GM23338 (cell line): ENCODE data around the gene SORL1. TPM values are rescaled to one million over a fixed set of nuclear protein-coding genes. Genes with fewer than 3 reads are reported as not detected.

Experiments used
- ATAC-seq: fragments of 200-7000 bp; cut with Tn5 transposase; 3 replicates; pipeline ENCODE4 v1.9.1; 2020
- DNase-seq: peaks from one replicate; pipeline ENCODE4 v3.0.0-alpha.2; 2015; ENCODE audit warnings: low spot score
- H2AFZ ChIP-seq: fragments of 200-600 bp; sonication (generic); 2 replicates; pipeline ENCODE4 v1.8.0; 2016; ENCODE audit warnings: antibody characterized with exemption, mild to moderate bottlenecking, moderate library complexity
- H3F3A ChIP-seq: fragments of 200-600 bp; sonication (generic); replicated peaks from 2 replicates; pipeline ENCODE4 v1.8.0; 2017; ENCODE audit warnings: antibody characterized with exemption, mixed run types, low read depth
- H3K27ac ChIP-seq: fragments of 200-600 bp; sonication (generic); 2 replicates; pipeline ENCODE4 v1.6.1; 2016; ENCODE audit warnings: low read depth
- H3K27me3 ChIP-seq: fragments of 200-600 bp; sonication (generic); 2 replicates; pipeline ENCODE4 v1.8.0; 2016; ENCODE audit warnings: mild to moderate bottlenecking, mixed run types, moderate library complexity; ENCODE audit not compliant: insufficient read depth
- H3K36me3 ChIP-seq: fragments of 200-600 bp; sonication (generic); 2 replicates; pipeline ENCODE4 v1.8.0; 2016; ENCODE audit warnings: mild to moderate bottlenecking; ENCODE audit not compliant: insufficient read depth
- H3K4me1 ChIP-seq: fragments of 200-600 bp; sonication (generic); 2 replicates; pipeline ENCODE4 v1.8.0; 2016; ENCODE audit warnings: mild to moderate bottlenecking, moderate library complexity; ENCODE audit not compliant: insufficient read depth
- H3K4me2 ChIP-seq: fragments of 200-600 bp; sonication (generic); 2 replicates; pipeline ENCODE4 v1.7.1; 2017; ENCODE audit warnings: mixed run types
- H3K4me3 ChIP-seq: fragments of 200-600 bp; sonication (generic); 2 replicates; pipeline ENCODE4 v1.6.1; 2016; ENCODE audit warnings: mixed run types
- H3K79me2 ChIP-seq: fragments of 200-600 bp; sonication (generic); replicated peaks from 2 replicates; pipeline ENCODE4 v1.8.0; 2017; ENCODE audit warnings: mild to moderate bottlenecking; ENCODE audit not compliant: insufficient read depth
- H3K9me2 ChIP-seq: fragments of 200-600 bp; sonication (generic); 2 replicates; pipeline ENCODE4 v1.8.0; 2017; ENCODE audit not compliant: insufficient read depth
- H4K20me1 ChIP-seq: fragments of 200-600 bp; sonication (generic); replicated peaks from 2 replicates; pipeline ENCODE4 v1.8.0; 2017; ENCODE audit warnings: mild to moderate bottlenecking; ENCODE audit not compliant: insufficient read depth
- H3K27ac Mint-ChIP-seq: 2 replicates; pipeline ENCODE4 v1.8.0; 2020; ENCODE audit warnings: inconsistent platforms, mild to moderate bottlenecking, moderate library complexity, mixed read lengths
- H3K27me3 Mint-ChIP-seq: 3 replicates; pipeline ENCODE4 v1.8.0; 2022; ENCODE audit warnings: low read depth, mild to moderate bottlenecking, moderate library complexity, mixed read lengths, inconsistent platforms; ENCODE audit not compliant: insufficient read depth, poor library complexity
- H3K36me3 Mint-ChIP-seq: 3 replicates; pipeline ENCODE4 v1.8.0; 2021; ENCODE audit warnings: low read depth, mild to moderate bottlenecking, inconsistent platforms, moderate library complexity, mixed read lengths
- H3K4me1 Mint-ChIP-seq: 3 replicates; pipeline ENCODE4 v1.8.0; 2020; ENCODE audit warnings: mild to moderate bottlenecking, inconsistent platforms, mixed read lengths
- H3K4me3 Mint-ChIP-seq: 3 replicates; pipeline ENCODE4 v1.8.0; 2021; ENCODE audit warnings: moderate library complexity, mild to moderate bottlenecking, inconsistent platforms, mixed read lengths
- H3K9me3 Mint-ChIP-seq: 3 replicates; pipeline ENCODE4 v1.8.0; 2020; ENCODE audit warnings: moderate library complexity, mild to moderate bottlenecking, inconsistent platforms, mixed read lengths
- EZH2 ChIP-seq: fragments of 200-600 bp; sonication (generic); IDR thresholded peaks from one replicate; pipeline ENCODE4 v1.8.0; 2017; ENCODE audit warnings: antibody characterized with exemption, mild to moderate bottlenecking, low read depth; ENCODE audit not compliant: unreplicated experiment
- JUNB ChIP-seq: IDR thresholded peaks from one replicate; pipeline ENCODE4 v1.6.1; 2016; ENCODE audit warnings: antibody characterized with exemption; ENCODE audit not compliant: unreplicated experiment
- POLR2AphosphoS5 ChIP-seq: IDR thresholded peaks from 2 replicates; pipeline ENCODE4 v1.6.1; 2016; ENCODE audit warnings: antibody characterized with exemption, low read depth
- STAT1 ChIP-seq: IDR thresholded peaks from one replicate; pipeline ENCODE4 v1.6.1; 2016; ENCODE audit warnings: antibody characterized with exemption; ENCODE audit not compliant: unreplicated experiment
- ZNF114 ChIP-seq: fragments of 250-450 bp; sonication (Bioruptor Pico); IDR thresholded peaks from 2 replicates; pipeline ENCODE4 v1.5.0; 2020; ENCODE audit warnings: mild to moderate bottlenecking, moderate library complexity
- polyA plus RNA-seq: library from polyadenylated mRNA; unstranded; fragments of >200 nt; fragmentation: Nextera tagmentation; extraction: Ambion mirVana; gene quantifications from 2 replicates; pipeline ENCODE4 v1.2.1, GENCODE V29; 2016
- total RNA-seq: library from RNA; depleted of rRNA; stranded (reverse); fragments of >200 nt; shearing (Covaris generic); gene quantifications from 2 replicates; pipeline ENCODE4 v1.2.3, GENCODE V29; 2014
- TF ChIP-seq, protein P1 (sequence below), 2 experiments: fragments of 200-600 bp in 1 of 2; sonication (generic) in 1 of 2; conservative IDR thresholded peaks; 2 replicates each; pipeline versions ENCODE4 v1.5.1 to v1.6.1; 2016 to 2017; ENCODE audit warnings: antibody characterized with exemption in 2 of 2, low read depth in 2 of 2, mild to moderate bottlenecking in 2 of 2, moderate library complexity in 1 of 2
- TF ChIP-seq, protein P2 (sequence below): fragments of 250-450 bp; sonication (Bioruptor Pico); IDR thresholded peaks from 2 replicates; pipeline ENCODE4 v1.5.0; 2020; ENCODE audit warnings: mild to moderate bottlenecking, moderate library complexity

Gene SORL1
- total and polyA plus RNA-seq, 2 experiments from 2014 or later: 23.0 to 78.8 TPM

DNA sequence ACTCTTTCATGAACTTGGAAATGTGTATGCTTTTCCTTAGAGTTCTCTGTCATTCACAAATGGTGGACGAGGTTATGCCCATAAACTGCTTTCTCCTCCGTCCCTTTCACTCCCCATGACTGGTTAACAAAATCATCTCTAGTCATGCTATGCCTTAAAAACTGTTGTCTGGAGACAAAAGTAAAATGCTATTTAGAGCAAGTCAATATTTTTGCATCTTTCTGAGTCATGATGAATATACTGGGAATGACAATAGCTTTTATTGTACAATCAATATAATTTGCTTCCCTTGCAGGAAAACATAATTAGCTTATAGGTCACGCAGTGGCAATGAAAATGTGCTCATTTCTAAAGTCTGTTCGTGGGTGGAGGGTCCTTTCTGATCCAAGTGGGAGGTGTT, 217.3 kb downstream of the SORL1 start:
- no peaks in the 10 kb centered on the region for H3K36me3 ChIP-seq
- peaks cover 10% of the 10 kb centered on the region for H3K9me2 ChIP-seq
- H2AFZ ChIP-seq: no peak overlapping the region
- H3K4me1 ChIP-seq: no peaks in the 10 kb centered on the region; the same call in 1 of the 2 replicates
- Mint-ChIP-seq H3K4me1 (peaks cover 17% of the 10 kb centered on the region), H3K27me3 (peaks cover 2% of the 10 kb centered on the region), H3K36me3 (no peaks in the 10 kb centered on the region; the same call in 2 of the 3 replicates), H3K4me3 (no peak overlapping the region), H3K27ac (no peak overlapping the region), H3K9me3 (no peaks in the 10 kb centered on the region; the same call in 2 of the 3 replicates)
- ATAC-seq: no peak
- no peak for DNase-seq
- H3F3A ChIP-seq: no peaks in the 10 kb centered on the region
- H4K20me1 ChIP-seq: no peaks in the 10 kb centered on the region
- no peaks in the 10 kb centered on the region for H3K79me2 ChIP-seq
- H3K4me2 ChIP-seq: no peak overlapping the region
- H3K27ac ChIP-seq: no peak overlapping the region
- TF ChIP-seq STAT1: no peak
- H3K27me3 ChIP-seq: no peaks in the 10 kb centered on the region
- H3K4me3 ChIP-seq: no peak overlapping the region

DNA sequence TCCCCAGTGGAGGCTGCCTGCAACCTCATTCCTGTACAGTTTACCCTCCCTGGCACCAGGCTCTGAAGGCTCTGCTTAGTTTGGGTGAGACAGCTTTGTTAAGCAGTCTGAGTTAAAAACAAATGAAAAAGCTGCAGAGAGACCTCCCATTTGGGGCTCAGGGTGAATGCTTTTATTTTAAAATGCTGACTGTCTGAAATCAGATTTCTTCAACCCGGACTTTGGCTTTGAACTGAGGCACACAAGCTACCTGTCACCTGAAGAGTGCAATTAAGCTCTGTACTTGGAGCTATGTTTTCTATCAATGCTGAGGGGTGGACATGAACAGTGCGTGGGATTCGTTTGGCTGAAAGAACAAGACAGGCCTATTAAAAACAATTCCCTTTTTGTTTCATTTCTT, 218.2 kb downstream of the SORL1 start:
- Histone ChIP-seq H3K36me3 (no peaks in the 10 kb centered on the region), H3K9me2 (peaks cover 10% of the 10 kb centered on the region), H3K79me2 (no peaks in the 10 kb centered on the region), H3K4me3 (no peak overlapping the region), H3K4me1 (no peaks in the 10 kb centered on the region; the same call in 1 of the 2 replicates), H3K27ac (no peak overlapping the region; the same call in 1 of the 2 replicates), H3K4me2 (no peak overlapping the region), H3K27me3 (no peaks in the 10 kb centered on the region), H2AFZ (peak overlapping the region; percentile 65; the same call in 1 of the 2 replicates), H3F3A (no peaks in the 10 kb centered on the region), H4K20me1 (no peaks in the 10 kb centered on the region)
- ATAC-seq (no peak), DNase-seq (no peak)
- no peaks in the 10 kb centered on the region; the same call in 2 of the 3 replicates for H3K36me3 Mint-ChIP-seq
- no peaks in the 10 kb centered on the region; the same call in 2 of the 3 replicates for H3K9me3 Mint-ChIP-seq
- no peak overlapping the region for H3K4me3 Mint-ChIP-seq
- H3K27ac Mint-ChIP-seq: no peak overlapping the region
- TF ChIP-seq JUNB: no peak
- TF ChIP-seq, protein P1, sequence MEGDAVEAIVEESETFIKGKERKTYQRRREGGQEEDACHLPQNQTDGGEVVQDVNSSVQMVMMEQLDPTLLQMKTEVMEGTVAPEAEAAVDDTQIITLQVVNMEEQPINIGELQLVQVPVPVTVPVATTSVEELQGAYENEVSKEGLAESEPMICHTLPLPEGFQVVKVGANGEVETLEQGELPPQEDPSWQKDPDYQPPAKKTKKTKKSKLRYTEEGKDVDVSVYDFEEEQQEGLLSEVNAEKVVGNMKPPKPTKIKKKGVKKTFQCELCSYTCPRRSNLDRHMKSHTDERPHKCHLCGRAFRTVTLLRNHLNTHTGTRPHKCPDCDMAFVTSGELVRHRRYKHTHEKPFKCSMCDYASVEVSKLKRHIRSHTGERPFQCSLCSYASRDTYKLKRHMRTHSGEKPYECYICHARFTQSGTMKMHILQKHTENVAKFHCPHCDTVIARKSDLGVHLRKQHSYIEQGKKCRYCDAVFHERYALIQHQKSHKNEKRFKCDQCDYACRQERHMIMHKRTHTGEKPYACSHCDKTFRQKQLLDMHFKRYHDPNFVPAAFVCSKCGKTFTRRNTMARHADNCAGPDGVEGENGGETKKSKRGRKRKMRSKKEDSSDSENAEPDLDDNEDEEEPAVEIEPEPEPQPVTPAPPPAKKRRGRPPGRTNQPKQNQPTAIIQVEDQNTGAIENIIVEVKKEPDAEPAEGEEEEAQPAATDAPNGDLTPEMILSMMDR (conservative IDR thresholded peaks at IDR 0.05; ENCODE audit: low read depth in 2 of 2): no peak
- TF ChIP-seq POLR2AphosphoS5: no peak
- H3K4me1 Mint-ChIP-seq: peaks cover 23% of the 10 kb centered on the region
- peaks cover 2% of the 10 kb centered on the region for H3K27me3 Mint-ChIP-seq

DNA sequence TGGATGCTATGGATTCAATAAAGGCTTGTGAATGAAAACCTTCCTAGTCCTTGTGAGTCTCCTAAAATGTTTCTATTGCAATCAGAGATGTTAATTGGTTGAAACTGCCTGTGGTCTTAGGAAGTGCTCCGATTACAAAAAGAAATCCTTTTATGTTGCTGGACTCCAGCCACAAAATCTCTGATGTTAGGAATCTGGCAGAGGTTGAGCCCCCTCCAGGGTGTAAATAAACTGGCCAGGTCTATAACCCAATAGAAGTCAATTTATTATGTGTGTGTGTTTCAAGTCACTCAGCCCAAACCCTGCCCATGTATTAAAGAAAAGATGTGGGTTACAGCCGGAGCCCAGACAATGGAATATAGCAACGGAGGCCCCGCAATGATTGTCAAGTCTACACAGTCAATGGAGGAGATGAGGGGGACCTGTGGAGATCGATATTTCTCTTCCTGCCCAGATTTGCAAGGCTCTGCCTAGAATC, 218.7 kb downstream of the SORL1 start:
- Mint-ChIP-seq H3K27me3 (peaks cover 2% of the 10 kb centered on the region), H3K27ac (no peak overlapping the region), H3K4me3 (no peak overlapping the region), H3K4me1 (peaks cover 23% of the 10 kb centered on the region), H3K36me3 (no peaks in the 10 kb centered on the region; the same call in 2 of the 3 replicates), H3K9me3 (no peaks in the 10 kb centered on the region; the same call in 2 of the 3 replicates)
- no peaks in the 10 kb centered on the region for H3K27me3 ChIP-seq
- H3K79me2 ChIP-seq: no peaks in the 10 kb centered on the region
- no peak overlapping the region for H3K4me3 ChIP-seq
- no peaks in the 10 kb centered on the region for H3K36me3 ChIP-seq
- no peak for DNase-seq
- no peak overlapping the region; the same call in 1 of the 2 replicates for H3K27ac ChIP-seq
- H3F3A ChIP-seq: no peaks in the 10 kb centered on the region
- ATAC-seq: no peak
- peaks cover 10% of the 10 kb centered on the region; the same call in 1 of the 2 replicates for H3K9me2 ChIP-seq
- peak overlapping the region; percentile 87; the same call in 1 of the 2 replicates for H2AFZ ChIP-seq
- no peak overlapping the region for H3K4me2 ChIP-seq
- H3K4me1 ChIP-seq: no peaks in the 10 kb centered on the region; the same call in 1 of the 2 replicates
- no peaks in the 10 kb centered on the region for H4K20me1 ChIP-seq
- TF ChIP-seq, protein P2, sequence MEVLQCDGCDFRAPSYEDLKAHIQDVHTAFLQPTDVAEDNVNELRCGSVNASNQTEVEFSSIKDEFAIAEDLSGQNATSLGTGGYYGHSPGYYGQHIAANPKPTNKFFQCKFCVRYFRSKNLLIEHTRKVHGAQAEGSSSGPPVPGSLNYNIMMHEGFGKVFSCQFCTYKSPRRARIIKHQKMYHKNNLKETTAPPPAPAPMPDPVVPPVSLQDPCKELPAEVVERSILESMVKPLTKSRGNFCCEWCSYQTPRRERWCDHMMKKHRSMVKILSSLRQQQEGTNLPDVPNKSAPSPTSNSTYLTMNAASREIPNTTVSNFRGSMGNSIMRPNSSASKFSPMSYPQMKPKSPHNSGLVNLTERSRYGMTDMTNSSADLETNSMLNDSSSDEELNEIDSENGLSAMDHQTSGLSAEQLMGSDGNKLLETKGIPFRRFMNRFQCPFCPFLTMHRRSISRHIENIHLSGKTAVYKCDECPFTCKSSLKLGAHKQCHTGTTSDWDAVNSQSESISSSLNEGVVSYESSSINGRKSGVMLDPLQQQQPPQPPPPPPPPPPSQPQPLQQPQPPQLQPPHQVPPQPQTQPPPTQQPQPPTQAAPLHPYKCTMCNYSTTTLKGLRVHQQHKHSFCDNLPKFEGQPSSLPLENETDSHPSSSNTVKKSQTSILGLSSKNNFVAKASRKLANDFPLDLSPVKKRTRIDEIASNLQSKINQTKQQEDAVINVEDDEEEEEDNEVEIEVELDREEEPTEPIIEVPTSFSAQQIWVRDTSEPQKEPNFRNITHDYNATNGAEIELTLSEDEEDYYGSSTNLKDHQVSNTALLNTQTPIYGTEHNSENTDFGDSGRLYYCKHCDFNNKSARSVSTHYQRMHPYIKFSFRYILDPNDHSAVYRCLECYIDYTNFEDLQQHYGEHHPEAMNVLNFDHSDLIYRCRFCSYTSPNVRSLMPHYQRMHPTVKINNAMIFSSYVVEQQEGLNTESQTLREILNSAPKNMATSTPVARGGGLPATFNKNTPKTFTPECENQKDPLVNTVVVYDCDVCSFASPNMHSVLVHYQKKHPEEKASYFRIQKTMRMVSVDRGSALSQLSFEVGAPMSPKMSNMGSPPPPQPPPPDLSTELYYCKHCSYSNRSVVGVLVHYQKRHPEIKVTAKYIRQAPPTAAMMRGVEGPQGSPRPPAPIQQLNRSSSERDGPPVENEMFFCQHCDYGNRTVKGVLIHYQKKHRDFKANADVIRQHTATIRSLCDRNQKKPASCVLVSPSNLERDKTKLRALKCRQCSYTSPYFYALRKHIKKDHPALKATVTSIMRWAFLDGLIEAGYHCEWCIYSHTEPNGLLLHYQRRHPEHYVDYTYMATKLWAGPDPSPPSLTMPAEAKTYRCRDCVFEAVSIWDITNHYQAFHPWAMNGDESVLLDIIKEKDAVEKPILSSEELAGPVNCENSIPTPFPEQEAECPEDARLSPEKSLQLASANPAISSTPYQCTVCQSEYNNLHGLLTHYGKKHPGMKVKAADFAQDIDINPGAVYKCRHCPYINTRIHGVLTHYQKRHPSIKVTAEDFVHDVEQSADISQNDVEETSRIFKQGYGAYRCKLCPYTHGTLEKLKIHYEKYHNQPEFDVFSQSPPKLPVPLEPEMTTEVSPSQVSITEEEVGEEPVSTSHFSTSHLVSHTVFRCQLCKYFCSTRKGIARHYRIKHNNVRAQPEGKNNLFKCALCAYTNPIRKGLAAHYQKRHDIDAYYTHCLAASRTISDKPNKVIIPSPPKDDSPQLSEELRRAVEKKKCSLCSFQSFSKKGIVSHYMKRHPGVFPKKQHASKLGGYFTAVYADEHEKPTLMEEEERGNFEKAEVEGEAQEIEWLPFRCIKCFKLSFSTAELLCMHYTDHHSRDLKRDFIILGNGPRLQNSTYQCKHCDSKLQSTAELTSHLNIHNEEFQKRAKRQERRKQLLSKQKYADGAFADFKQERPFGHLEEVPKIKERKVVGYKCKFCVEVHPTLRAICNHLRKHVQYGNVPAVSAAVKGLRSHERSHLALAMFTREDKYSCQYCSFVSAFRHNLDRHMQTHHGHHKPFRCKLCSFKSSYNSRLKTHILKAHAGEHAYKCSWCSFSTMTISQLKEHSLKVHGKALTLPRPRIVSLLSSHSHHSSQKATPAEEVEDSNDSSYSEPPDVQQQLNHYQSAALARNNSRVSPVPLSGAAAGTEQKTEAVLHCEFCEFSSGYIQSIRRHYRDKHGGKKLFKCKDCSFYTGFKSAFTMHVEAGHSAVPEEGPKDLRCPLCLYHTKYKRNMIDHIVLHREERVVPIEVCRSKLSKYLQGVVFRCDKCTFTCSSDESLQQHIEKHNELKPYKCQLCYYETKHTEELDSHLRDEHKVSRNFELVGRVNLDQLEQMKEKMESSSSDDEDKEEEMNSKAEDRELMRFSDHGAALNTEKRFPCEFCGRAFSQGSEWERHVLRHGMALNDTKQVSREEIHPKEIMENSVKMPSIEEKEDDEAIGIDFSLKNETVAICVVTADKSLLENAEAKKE (CRISPR knock-in tag): no peak
- TF ChIP-seq EZH2: no peak
- TF ChIP-seq STAT1: no peak
- TF ChIP-seq ZNF114: no peak
